Activated T-cell treated with anti-CD3 and anti-CD28 coated beads, Interleukin-2, amount 50 U/mL, for 72 hours (primary cell): ENCODE measurements around the gene DTNB. TPM values are rescaled to one million over a fixed set of nuclear protein-coding genes. Genes with fewer than 3 reads are reported as not detected.

Experiments used
- ATAC-seq, 2 donors: fragments of 150-1000 bp; cut with Tn5 transposase; replicated peaks in 1 of 2; 2 replicates each; pipeline ENCODE4 v1.10.0; 2021; ENCODE audit warnings: moderate library complexity in 2 of 2, mild to moderate bottlenecking in 1 of 2
- DNase-seq, 2 donors: peaks; one replicate each; pipeline ENCODE4 v3.0.0; 2021 to 2022; ENCODE audit warnings: mixed read lengths in 1 of 2
- H3K27ac Mint-ChIP-seq: one replicate; pipeline ENCODE4 v1.8.0; 2022; ENCODE audit warnings: mild to moderate bottlenecking, moderate library complexity, mixed read lengths
- H3K27me3 Mint-ChIP-seq: one replicate; pipeline ENCODE4 v1.8.0; 2022; ENCODE audit warnings: low read depth, mixed read lengths
- H3K36me3 Mint-ChIP-seq, 2 donors: one replicate each; pipeline ENCODE4 v1.8.0; 2022; ENCODE audit warnings: mixed read lengths in 2 of 2, mild to moderate bottlenecking in 1 of 2; ENCODE audit not compliant: insufficient read depth in 2 of 2
- H3K4me1 Mint-ChIP-seq: one replicate; pipeline ENCODE4 v1.8.0; 2022; ENCODE audit warnings: low read depth, mixed read lengths
- H3K4me3 Mint-ChIP-seq, 2 donors: one replicate each; pipeline ENCODE4 v1.8.0; 2022; ENCODE audit warnings: mild to moderate bottlenecking in 2 of 2, mixed read lengths in 2 of 2, moderate library complexity in 2 of 2
- H3K9me3 Mint-ChIP-seq, 2 donors: one replicate each; pipeline ENCODE4 v1.8.0; 2022; ENCODE audit warnings: mixed read lengths in 2 of 2
- total RNA-seq, 2 donors: library from RNA; stranded (reverse); gene quantifications; one replicate each; pipeline ENCODE4 v1.2.3, GENCODE V29; 2022

The DTNB gene
- total RNA-seq, 2 donors from 2014 or later = 29.7 to 31.2 TPM

- Mint-ChIP-seq H3K9me3 (no peaks in the 10 kb centered on the region), H3K4me3 (no peak overlapping the region), H3K4me1 (peaks cover 70% of the 10 kb centered on the region), H3K27ac (no peak overlapping the region), H3K27me3 (no peaks in the 10 kb centered on the region), H3K36me3 (no peaks in the 10 kb centered on the region)
- DNase-seq = no peak
- ATAC-seq = no peak
Measured at GRCh38 chr2:25589676-25590205, 83.6 kb downstream of the DTNB start.

DNA sequence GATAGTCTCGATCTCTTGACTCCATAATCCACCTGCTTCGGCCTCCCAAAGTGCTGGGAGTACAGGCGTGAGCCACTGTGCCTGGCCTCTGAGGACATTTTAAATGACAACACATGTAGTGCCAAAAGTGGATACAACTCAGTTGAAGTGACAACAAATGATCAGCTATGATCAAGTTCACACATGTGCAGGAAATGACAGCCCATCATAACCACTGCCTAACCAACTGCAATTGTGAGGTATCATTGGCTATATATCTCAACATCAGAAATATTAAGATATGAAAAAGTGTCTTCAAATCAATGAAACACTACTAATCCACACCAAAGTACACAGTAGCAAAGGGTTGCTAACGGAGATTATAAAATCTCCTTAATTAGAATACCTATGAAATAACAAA is 84.8 kb downstream of the DTNB start:
- Mint-ChIP-seq H3K27me3 (no peaks in the 10 kb centered on the region), H3K27ac (peak overlapping the region; percentile 33), H3K36me3 (no peaks in the 10 kb centered on the region), H3K4me1 (peaks cover 65% of the 10 kb centered on the region), H3K4me3 (peak overlapping the region in 1 of 2 donors; percentile 45), H3K9me3 (no peaks in the 10 kb centered on the region)
- DNase-seq = no peak
- ATAC-seq = no peak

DNA sequence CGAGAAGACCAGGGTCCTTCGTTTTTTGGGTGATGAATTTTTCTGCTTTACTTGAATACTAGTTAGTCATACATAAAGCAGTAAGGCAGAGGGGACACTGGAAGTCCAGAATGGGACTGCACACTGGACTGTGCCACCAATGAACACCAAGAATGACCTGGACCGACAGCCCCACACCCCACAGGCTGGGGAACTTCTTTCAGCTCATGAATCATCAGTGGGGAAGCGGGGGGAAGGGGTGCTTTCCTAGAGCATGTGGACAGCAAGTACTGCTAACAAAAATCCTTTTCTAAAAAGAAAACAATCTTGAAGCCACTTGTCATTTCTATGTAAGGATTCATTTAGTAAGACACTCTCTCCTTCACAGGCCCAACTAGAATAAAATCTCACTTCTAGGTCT is 86.0 kb downstream of the DTNB start:
- Mint-ChIP-seq H3K27me3 (no peaks in the 10 kb centered on the region), H3K27ac (no peak overlapping the region), H3K36me3 (no peaks in the 10 kb centered on the region), H3K4me1 (peaks cover 53% of the 10 kb centered on the region), H3K9me3 (no peaks in the 10 kb centered on the region), H3K4me3 (peak overlapping the region; percentile 80 to 87)
- ATAC-seq = peak; percentile 72 to 81
- peak; percentile 74 to 77 for DNase-seq

- DNase-seq = peak; percentile 61 to 68
- H3K27ac Mint-ChIP-seq = peak overlapping the region; percentile 43
- H3K4me1 Mint-ChIP-seq = peaks cover 47% of the 10 kb centered on the region
- no peaks in the 10 kb centered on the region for H3K36me3 Mint-ChIP-seq
- no peaks in the 10 kb centered on the region for H3K9me3 Mint-ChIP-seq
- H3K4me3 Mint-ChIP-seq = peak overlapping the region; percentile 80 to 87
- ATAC-seq = peak; percentile 90 to 93
- no peaks in the 10 kb centered on the region for H3K27me3 Mint-ChIP-seq
Measured at GRCh38 chr2:25586726-25587144, 86.6 kb downstream of the DTNB start.

DNA sequence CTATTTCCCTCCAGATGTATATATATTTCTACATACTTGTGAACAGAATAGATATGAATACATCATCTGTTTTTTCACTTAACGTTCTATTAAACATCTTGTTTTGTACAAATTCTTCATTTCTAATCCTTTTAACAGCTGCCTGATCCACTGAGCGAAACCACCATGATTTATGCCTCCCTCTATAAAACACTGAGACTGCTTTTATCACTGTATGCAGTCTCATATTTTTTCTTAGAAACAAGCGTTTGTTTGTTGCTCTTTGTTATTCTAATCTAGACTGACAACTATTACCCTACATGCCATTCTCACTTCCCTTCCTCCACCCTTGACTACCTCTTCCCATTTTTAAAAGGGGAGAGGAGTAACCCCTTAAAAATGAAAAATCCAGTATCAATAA is 88.2 kb downstream of the DTNB start:
- no peak overlapping the region for H3K4me3 Mint-ChIP-seq
- ATAC-seq (no peak), DNase-seq (no peak)
- no peaks in the 10 kb centered on the region for H3K27me3 Mint-ChIP-seq
- peaks cover 40% of the 10 kb centered on the region for H3K4me1 Mint-ChIP-seq
- no peak overlapping the region for H3K27ac Mint-ChIP-seq
- no peaks in the 10 kb centered on the region for H3K36me3 Mint-ChIP-seq
- H3K9me3 Mint-ChIP-seq = no peaks in the 10 kb centered on the region

GRCh38 chr2:25582077-25582830 is 91.1 kb downstream of the DTNB start:
- H3K27ac Mint-ChIP-seq = no peak overlapping the region
- ATAC-seq = no peak
- no peak for DNase-seq
- no peaks in the 10 kb centered on the region for H3K9me3 Mint-ChIP-seq
- peaks cover 24% of the 10 kb centered on the region for H3K4me1 Mint-ChIP-seq
- no peaks in the 10 kb centered on the region for H3K27me3 Mint-ChIP-seq
- peaks cover 0 to 2% of the 10 kb centered on the region in 2 donors for H3K36me3 Mint-ChIP-seq
- H3K4me3 Mint-ChIP-seq = no peak overlapping the region

DNA sequence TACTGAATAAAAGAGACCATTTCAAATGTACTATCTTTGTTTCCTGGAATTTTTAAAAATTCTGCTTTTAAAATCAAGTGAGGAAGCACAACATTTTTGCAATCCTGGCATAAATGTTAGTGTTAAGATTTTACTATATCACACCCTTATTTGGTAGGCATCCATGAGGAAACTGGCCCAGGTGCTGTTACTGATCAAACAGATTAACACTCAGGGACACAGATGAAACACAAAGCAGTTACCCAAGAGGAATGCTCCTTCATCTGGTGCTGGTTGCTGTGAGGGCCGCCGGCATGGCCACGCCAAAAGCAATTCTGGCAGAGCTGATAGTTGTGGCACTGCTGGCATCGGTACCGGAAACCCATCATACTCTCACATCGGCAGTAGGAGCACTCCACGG is 96.8 kb downstream of the DTNB start:
- DNase-seq (no peak), ATAC-seq (no peak)
- H3K27me3 Mint-ChIP-seq = no peaks in the 10 kb centered on the region
- no peak overlapping the region for H3K4me3 Mint-ChIP-seq
- no peaks in the 10 kb centered on the region for H3K9me3 Mint-ChIP-seq
- H3K27ac Mint-ChIP-seq = no peak overlapping the region
- peaks cover 0 to 2% of the 10 kb centered on the region in 2 donors for H3K36me3 Mint-ChIP-seq
- H3K4me1 Mint-ChIP-seq = no peaks in the 10 kb centered on the region

DNA sequence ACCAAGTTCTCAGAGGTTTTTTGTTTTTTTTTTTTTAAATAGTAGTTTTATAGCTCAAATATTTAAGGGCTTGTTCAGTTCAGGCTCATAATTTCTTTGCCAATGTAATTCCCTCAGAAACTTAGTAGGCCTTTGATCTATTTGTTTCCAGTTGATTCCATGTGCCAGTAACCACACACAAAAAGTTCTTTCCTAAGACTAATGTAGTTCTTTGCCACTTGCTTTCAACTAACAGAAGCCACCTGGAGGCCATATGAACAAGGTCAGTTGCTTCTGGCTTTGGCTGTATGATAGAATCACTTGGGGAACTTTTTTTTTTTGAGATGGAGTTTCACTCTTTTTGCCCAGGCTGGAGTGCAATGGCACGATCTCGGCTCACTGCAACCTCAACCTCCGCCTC is 100.7 kb downstream of the DTNB start:
- H3K36me3 Mint-ChIP-seq = no peaks in the 10 kb centered on the region
- no peak overlapping the region for H3K4me3 Mint-ChIP-seq
- no peak for DNase-seq
- H3K4me1 Mint-ChIP-seq = no peaks in the 10 kb centered on the region
- no peaks in the 10 kb centered on the region for H3K9me3 Mint-ChIP-seq
- H3K27me3 Mint-ChIP-seq = no peaks in the 10 kb centered on the region
- ATAC-seq = no peak
- H3K27ac Mint-ChIP-seq = no peak overlapping the region

- ATAC-seq (no peak), DNase-seq (no peak)
- H3K36me3 Mint-ChIP-seq = no peaks in the 10 kb centered on the region
- H3K27me3 Mint-ChIP-seq = no peaks in the 10 kb centered on the region
- no peak overlapping the region for H3K4me3 Mint-ChIP-seq
- H3K27ac Mint-ChIP-seq = no peak overlapping the region
- H3K9me3 Mint-ChIP-seq = no peaks in the 10 kb centered on the region
- no peaks in the 10 kb centered on the region for H3K4me1 Mint-ChIP-seq
Measured at GRCh38 chr2:25570161-25570845, 103.1 kb downstream of the DTNB start.

DNA sequence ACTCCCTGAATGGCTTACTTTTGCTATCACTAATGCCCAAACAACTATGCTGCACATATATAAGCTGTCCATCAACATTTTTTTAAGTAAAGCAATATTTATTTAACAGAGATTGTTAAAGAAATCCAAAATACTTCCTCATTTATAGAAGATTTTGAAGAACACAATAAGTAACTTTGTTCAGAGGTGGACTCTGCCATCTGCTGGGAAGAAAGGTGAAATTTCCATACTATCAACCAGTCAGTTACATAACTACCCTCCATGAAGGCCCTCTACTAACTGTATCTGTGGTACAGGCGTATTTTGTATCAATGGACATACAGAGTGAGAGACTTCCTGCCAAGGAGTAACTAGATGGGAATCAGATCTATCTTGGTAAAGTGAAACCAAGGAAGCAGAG is 106.0 kb downstream of the DTNB start:
- ATAC-seq (peak; percentile 43 to 50), DNase-seq (no peak)
- Mint-ChIP-seq H3K27me3 (no peaks in the 10 kb centered on the region), H3K36me3 (no peaks in the 10 kb centered on the region), H3K27ac (no peak overlapping the region), H3K4me1 (peaks cover 4% of the 10 kb centered on the region), H3K4me3 (no peak overlapping the region), H3K9me3 (no peaks in the 10 kb centered on the region)

GRCh38 chr2:25566694-25567093 is 106.7 kb downstream of the DTNB start:
- Mint-ChIP-seq H3K4me1 (peaks cover 11% of the 10 kb centered on the region), H3K27ac (peak overlapping the region; percentile 43), H3K9me3 (no peaks in the 10 kb centered on the region), H3K4me3 (no peak overlapping the region), H3K36me3 (no peaks in the 10 kb centered on the region), H3K27me3 (no peaks in the 10 kb centered on the region)
- DNase-seq (no peak), ATAC-seq (no peak)

- Mint-ChIP-seq H3K4me1 (peaks cover 17% of the 10 kb centered on the region), H3K27ac (no peak overlapping the region), H3K4me3 (no peak overlapping the region), H3K9me3 (peaks cover 0 to 1% of the 10 kb centered on the region in 2 donors), H3K27me3 (no peaks in the 10 kb centered on the region), H3K36me3 (peaks cover 0 to 1% of the 10 kb centered on the region in 2 donors)
- no peak for ATAC-seq
- no peak for DNase-seq
Measured at GRCh38 chr2:25566094-25566493, 107.3 kb downstream of the DTNB start.

DNA sequence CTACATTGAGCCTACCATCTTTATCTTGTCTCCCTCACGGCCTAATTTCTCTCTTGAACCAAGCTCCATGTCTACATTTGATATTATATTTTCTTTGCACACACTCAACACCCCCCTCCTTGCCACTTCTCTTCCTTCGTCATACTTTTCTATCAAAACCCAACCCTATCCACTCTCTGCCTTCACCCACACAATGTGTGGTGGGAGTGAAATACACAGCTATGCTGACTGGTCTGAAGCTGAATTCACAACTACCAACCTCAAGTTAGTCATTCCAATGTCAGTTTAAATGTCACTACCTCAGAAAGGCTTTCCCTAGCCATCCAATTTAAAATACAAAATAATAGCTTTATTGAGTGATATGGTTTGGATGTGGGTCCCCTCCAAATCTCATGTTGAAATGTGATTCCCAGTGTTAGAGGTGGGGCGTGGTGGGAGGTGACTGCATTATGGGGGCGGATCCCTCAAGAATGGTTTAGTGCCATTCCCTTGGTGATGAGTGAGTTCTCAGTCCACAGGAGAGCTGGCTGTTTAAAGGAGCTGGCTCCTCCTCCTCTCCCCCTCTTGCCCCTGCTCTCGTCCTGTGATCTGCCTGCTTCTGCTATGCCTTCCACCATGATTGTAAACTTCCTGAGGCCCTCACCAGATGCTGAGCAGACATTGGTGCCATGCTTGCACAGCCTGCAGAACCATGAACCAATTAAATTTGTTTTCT is 112.1 kb downstream of the DTNB start:
- H3K9me3 Mint-ChIP-seq = peaks cover 6 to 7% of the 10 kb centered on the region in 2 donors
- peaks cover 4 to 9% of the 10 kb centered on the region in 2 donors for H3K36me3 Mint-ChIP-seq
- H3K27ac Mint-ChIP-seq = peak overlapping the region; percentile 77
- ATAC-seq (peak; percentile 83 to 84), DNase-seq (peak; percentile 57 to 60)
- no peaks in the 10 kb centered on the region for H3K27me3 Mint-ChIP-seq
- H3K4me3 Mint-ChIP-seq = peak overlapping the region; percentile 51 to 57
- H3K4me1 Mint-ChIP-seq = peaks cover 64% of the 10 kb centered on the region
